Vagina (tissue), 2 donors: ENCODE measurements around the gene TMTC2. TPM values are rescaled to one million over a fixed set of nuclear protein-coding genes. Genes with fewer than 3 reads are reported as not detected.

Experiments
- DNase-seq, 2 donors: peaks; one replicate each; pipeline ENCODE4 v3.0.0-alpha.2; 2017; ENCODE audit errors: extremely low spot score in 2 of 2
- H3K27ac ChIP-seq: fragments of 200-600 bp; sonication (generic); one replicate; pipeline ENCODE4 v1.5.1; 2019
- H3K27me3 ChIP-seq: fragments of 200-600 bp; sonication (generic); one replicate; pipeline ENCODE4 v1.5.1; 2019
- H3K36me3 ChIP-seq, 2 donors: fragments of 200-600 bp; sonication (generic); one replicate each; pipeline ENCODE4 v1.5.1; 2017 to 2019
- H3K4me1 ChIP-seq: fragments of 200-600 bp; sonication (generic); one replicate; pipeline ENCODE4 v1.5.1; 2019
- H3K4me3 ChIP-seq, 2 donors: fragments of 200-600 bp; sonication (generic); 1 replicate in 1 of 2; 2 replicates in 1 of 2; pipeline ENCODE4 v1.5.1; 2016 to 2019
- H3K9me3 ChIP-seq: fragments of 200-600 bp; sonication (generic); one replicate; pipeline ENCODE4 v1.5.1; 2019
- POLR2A ChIP-seq, 2 donors: fragments of 450-650 bp; IDR thresholded peaks; one replicate each; pipeline ENCODE4 v1.6.1; 2017; ENCODE audit warnings: antibody characterized with exemption in 2 of 2, mild to moderate bottlenecking in 2 of 2, moderate library complexity in 2 of 2
- POLR2AphosphoS5 ChIP-seq, 2 donors: sonication (generic); formaldehyde crosslinking; IDR thresholded peaks; one replicate each; pipeline ENCODE4 v1.9.0; 2017; ENCODE audit warnings: antibody characterized with exemption in 2 of 2, mild to moderate bottlenecking in 2 of 2, low read depth in 1 of 2; ENCODE audit not compliant: insufficient read depth in 1 of 2
- intact Hi-C: fragments of 100-400 bp; cut with DNase I; formaldehyde crosslinking; loops from one replicate; pipeline ENCODE4 v1.15.1; 2023
- total RNA-seq: library from RNA; depleted of rRNA; stranded (reverse); fragments of >200 nt; gene quantifications from one replicate; pipeline ENCODE4 v1.2.3, GENCODE V29; 2016
- TF ChIP-seq, protein P1 (sequence below), 3 experiments: fragments of 450-650 bp in 2 of 3; fragments of 200-600 bp in 1 of 3; sonication (generic) in 1 of 3; IDR thresholded peaks; one replicate each; pipeline ENCODE4 v1.5.1; 2017 to 2019; ENCODE audit warnings: antibody characterized with exemption in 3 of 3, mild to moderate bottlenecking in 2 of 3, moderate library complexity in 2 of 3

TMTC2 gene
- total RNA-seq, 1 donor from 2014 or later: 15.5 TPM

DNA sequence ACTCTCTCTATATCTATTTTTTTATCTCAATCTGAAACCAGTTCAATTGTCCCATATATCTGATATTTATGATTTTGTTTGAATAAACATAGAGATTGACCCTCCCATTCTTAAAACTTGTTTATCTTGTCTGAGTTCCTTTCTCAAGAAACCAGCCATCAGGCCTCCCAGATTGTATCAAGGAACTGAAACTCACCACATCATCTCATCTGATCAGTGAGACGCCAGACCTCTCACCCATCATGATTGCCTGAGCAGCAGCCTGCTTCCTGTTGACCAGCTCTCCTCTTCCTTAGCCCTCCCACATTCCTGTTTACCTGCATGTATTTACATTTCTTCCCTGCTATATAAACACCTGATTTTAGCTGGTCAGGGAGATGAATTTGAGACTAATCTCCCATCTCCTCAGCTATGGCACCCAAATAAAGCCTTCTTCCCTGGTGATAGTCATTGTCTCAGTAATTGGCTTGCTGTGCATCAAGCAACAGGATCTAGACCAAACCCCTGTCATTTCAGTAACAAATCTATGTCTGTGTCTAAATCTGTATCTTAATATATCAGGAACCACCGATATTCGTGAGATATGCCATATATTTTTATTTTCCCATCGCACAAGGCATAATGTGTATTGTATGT lies 323.6 kb downstream of the TMTC2 start:
- TF ChIP-seq POLR2AphosphoS5 (IDR thresholded peaks at IDR 0.05; ENCODE audit: insufficient read depth in 1 of 2, low read depth in 1 of 2): no peak
- no peak for TF ChIP-seq POLR2A (IDR thresholded peaks at IDR 0.05)
- TF ChIP-seq, protein P1, sequence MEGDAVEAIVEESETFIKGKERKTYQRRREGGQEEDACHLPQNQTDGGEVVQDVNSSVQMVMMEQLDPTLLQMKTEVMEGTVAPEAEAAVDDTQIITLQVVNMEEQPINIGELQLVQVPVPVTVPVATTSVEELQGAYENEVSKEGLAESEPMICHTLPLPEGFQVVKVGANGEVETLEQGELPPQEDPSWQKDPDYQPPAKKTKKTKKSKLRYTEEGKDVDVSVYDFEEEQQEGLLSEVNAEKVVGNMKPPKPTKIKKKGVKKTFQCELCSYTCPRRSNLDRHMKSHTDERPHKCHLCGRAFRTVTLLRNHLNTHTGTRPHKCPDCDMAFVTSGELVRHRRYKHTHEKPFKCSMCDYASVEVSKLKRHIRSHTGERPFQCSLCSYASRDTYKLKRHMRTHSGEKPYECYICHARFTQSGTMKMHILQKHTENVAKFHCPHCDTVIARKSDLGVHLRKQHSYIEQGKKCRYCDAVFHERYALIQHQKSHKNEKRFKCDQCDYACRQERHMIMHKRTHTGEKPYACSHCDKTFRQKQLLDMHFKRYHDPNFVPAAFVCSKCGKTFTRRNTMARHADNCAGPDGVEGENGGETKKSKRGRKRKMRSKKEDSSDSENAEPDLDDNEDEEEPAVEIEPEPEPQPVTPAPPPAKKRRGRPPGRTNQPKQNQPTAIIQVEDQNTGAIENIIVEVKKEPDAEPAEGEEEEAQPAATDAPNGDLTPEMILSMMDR (IDR thresholded peaks at IDR 0.05): no peak
- no peaks in the 10 kb centered on the region for H3K4me1 ChIP-seq
- H3K36me3 ChIP-seq: no peaks in the 10 kb centered on the region

DNA sequence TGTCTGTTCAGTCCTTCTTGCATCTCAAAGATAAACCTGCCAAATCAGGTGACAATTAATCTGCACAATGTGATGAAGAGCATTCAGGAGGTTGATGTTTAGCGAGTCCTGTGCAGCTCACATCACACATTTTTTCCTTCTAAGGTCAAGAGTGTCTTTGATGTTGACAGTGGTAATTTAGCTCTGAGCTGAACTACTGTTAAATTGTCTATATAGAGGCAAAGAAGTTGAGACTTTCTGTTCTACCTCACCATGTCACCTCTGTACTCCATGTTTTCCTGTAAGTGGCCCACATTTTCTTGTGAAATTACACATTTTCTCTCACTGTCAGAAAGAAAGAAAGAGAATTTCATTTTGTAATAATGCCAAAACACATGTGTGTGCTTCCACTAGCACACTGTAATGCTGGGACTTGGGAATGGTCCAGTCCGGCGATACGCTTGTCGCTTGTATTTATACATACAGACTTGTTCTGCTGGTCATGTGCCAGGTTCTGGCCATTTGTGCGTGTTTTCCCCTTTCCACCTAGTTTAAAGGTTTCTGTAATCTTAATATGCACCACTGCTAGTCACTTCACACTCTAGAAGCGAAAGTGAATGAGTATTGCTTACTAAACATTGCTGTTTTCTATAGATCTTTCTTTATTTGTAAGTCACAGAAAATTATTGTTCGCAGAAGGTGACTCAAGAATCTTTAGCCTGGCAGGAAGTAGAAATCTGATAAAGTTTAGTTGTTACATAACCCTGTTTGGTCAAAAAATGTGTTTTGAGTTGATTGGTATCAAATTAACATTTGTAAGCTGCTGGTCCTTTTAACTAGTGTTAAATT lies 328.9 kb downstream of the TMTC2 start:
- no peak for DNase-seq
- intact Hi-C loops: no loop called here
- no peak for TF ChIP-seq POLR2A (IDR thresholded peaks at IDR 0.05)
- TF ChIP-seq, protein P1 (IDR thresholded peaks at IDR 0.05): no peak
- no peak for TF ChIP-seq POLR2AphosphoS5 (IDR thresholded peaks at IDR 0.05; ENCODE audit: insufficient read depth in 1 of 2, low read depth in 1 of 2)
- Histone ChIP-seq H3K9me3 (no peaks in the 10 kb centered on the region), H3K36me3 (no peaks in the 10 kb centered on the region), H3K4me1 (peaks cover 11% of the 10 kb centered on the region), H3K27ac (no peak overlapping the region), H3K4me3 (peak overlapping the region in 1 of 2 donors; percentile 1), H3K27me3 (no peaks in the 10 kb centered on the region)

More for the DNA sequence above, 323.6 kb downstream of the TMTC2 start:
- Histone ChIP-seq H3K27ac (no peak overlapping the region), H3K27me3 (no peaks in the 10 kb centered on the region), H3K4me3 (no peak overlapping the region), H3K9me3 (no peaks in the 10 kb centered on the region)
- intact Hi-C loops: no loop called here
- no peak for DNase-seq

- no peaks in the 10 kb centered on the region for H3K27me3 ChIP-seq
- H3K27ac ChIP-seq: peak overlapping the region; percentile 33
- peak overlapping the region in 1 of 2 donors; percentile 1 for H3K4me3 ChIP-seq
- TF ChIP-seq POLR2A (IDR thresholded peaks at IDR 0.05) (no peak), POLR2AphosphoS5 (IDR thresholded peaks at IDR 0.05; ENCODE audit: insufficient read depth in 1 of 2, low read depth in 1 of 2) (no peak)
- TF ChIP-seq, protein P1 (IDR thresholded peaks at IDR 0.05): no peak
- H3K9me3 ChIP-seq: no peaks in the 10 kb centered on the region
- H3K4me1 ChIP-seq: peaks cover 11% of the 10 kb centered on the region
- H3K36me3 ChIP-seq: no peaks in the 10 kb centered on the region
- intact Hi-C loops: no loop called here
- no peak for DNase-seq
These were observed 329.6 kb downstream of the TMTC2 start for GRCh38 chr12:83016218-83016835.

GRCh38 chr12:83016991-83017390 lies 330.3 kb downstream of the TMTC2 start:
- H3K4me3 ChIP-seq: no peak overlapping the region
- H3K27me3 ChIP-seq: no peaks in the 10 kb centered on the region
- no peaks in the 10 kb centered on the region for H3K9me3 ChIP-seq
- no peaks in the 10 kb centered on the region for H3K36me3 ChIP-seq
- no peak for TF ChIP-seq POLR2A (IDR thresholded peaks at IDR 0.05)
- TF ChIP-seq POLR2AphosphoS5 (IDR thresholded peaks at IDR 0.05; ENCODE audit: insufficient read depth in 1 of 2, low read depth in 1 of 2): no peak
- TF ChIP-seq, protein P1 (IDR thresholded peaks at IDR 0.05): no peak
- H3K27ac ChIP-seq: peak overlapping the region; percentile 33
- intact Hi-C loops: no loop called here
- peaks cover 11% of the 10 kb centered on the region for H3K4me1 ChIP-seq
- no peak for DNase-seq
